Lower lobe of right lung (tissue), 2 donors: ENCODE measurements around the gene ZNF207. TPM values are rescaled to one million over a fixed set of nuclear protein-coding genes. Genes with fewer than 3 reads are reported as not detected.
A peak's percentile ranks its signal among the peaks of the same experiment; 100 is the strongest.
"Not testable (repeated sequence)": the region's sequence is repeated elsewhere in the genome, so short reads cannot be mapped to it uniquely, and the experiment has no call there.

Experiments
- ATAC-seq, 2 donors: fragments of 200-7000 bp; cut with Tn5 transposase; one replicate each; pipeline ENCODE4 v1.9.1; 2020 to 2022; ENCODE audit warnings: mild to moderate bottlenecking in 2 of 2, moderate library complexity in 2 of 2
- DNase-seq: peaks from one replicate; pipeline ENCODE4 v3.0.0-alpha.2; 2020
- H3K27ac ChIP-seq: fragments of 200-600 bp; one replicate; pipeline ENCODE4 v1.8.0; 2022
- H3K27me3 ChIP-seq: fragments of 200-600 bp; one replicate; pipeline ENCODE4 v1.8.0; 2022; ENCODE audit warnings: low read depth
- H3K36me3 ChIP-seq: fragments of 200-600 bp; one replicate; pipeline ENCODE4 v1.8.0; 2022; ENCODE audit warnings: mild to moderate bottlenecking
- H3K4me1 ChIP-seq: fragments of 200-600 bp; one replicate; pipeline ENCODE4 v1.8.0; 2022
- H3K4me3 ChIP-seq: fragments of 200-600 bp; one replicate; pipeline ENCODE4 v1.8.0; 2022; ENCODE audit warnings: mild to moderate bottlenecking
- H3K9me3 ChIP-seq: fragments of 200-600 bp; one replicate; pipeline ENCODE4 v1.8.0; 2022
- intact Hi-C: fragments of 100-400 bp; cut with DNase I; formaldehyde crosslinking; loops from one replicate; pipeline ENCODE4 v1.11.0; 2022
- total RNA-seq: library from RNA; stranded (reverse); fragmentation: NEBNext Ultra II Directional; extraction: Animal tissue kit (Norgen Biotek cat#: 25700); gene quantifications from one replicate; pipeline ENCODE4 v1.2.1, GENCODE V29; 2021
- TF ChIP-seq, protein P1 (sequence below): fragments of 200-600 bp; IDR thresholded peaks from one replicate; pipeline ENCODE4 v1.8.0; 2022; ENCODE audit warnings: antibody characterized with exemption, mild to moderate bottlenecking
- donor health status: DM: no; HTN: yes; CAD: no; lungs with severe emphysema.

Gene ZNF207
- total RNA-seq, 1 donor from 2014 or later = 146 TPM

DNA sequence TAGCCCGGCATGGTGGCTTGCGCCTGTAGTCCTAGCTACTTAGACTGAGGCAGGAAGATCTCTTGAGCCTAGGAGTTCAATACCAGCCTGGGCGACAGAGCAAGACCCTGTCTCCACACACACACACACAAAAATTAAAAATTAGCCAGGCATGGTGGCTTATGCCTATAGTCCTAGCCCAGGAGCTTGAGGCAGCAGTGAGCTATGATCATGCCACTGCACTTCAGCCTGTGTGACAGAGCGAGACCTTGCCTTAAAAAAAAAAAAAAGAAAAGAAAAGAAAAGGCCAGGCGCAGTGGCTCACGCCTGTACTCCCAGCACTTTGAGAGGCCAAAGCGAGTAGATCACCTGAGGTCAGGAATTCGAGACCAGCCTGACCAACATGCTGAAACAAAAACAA is 31.9 kb upstream of the ZNF207 start:
- Histone ChIP-seq H3K27ac (no peak overlapping the region), H3K9me3 (no peaks in the 10 kb centered on the region)
- intact Hi-C loops = loop anchor here (10.0 kb wide), 1 partner anchor 63 kb away; no protein-coding TSS in a partner anchor

GRCh38 chr17:32319548-32319905 is 30.4 kb upstream of the ZNF207 start:
- no peaks in the 10 kb centered on the region for H3K27me3 ChIP-seq
- H3K36me3 ChIP-seq = no peaks in the 10 kb centered on the region
- peak; percentile 84 for DNase-seq
- H3K27ac ChIP-seq = no peak overlapping the region
- peak; percentile 93 to 94 for ATAC-seq
- TF ChIP-seq, protein P1, sequence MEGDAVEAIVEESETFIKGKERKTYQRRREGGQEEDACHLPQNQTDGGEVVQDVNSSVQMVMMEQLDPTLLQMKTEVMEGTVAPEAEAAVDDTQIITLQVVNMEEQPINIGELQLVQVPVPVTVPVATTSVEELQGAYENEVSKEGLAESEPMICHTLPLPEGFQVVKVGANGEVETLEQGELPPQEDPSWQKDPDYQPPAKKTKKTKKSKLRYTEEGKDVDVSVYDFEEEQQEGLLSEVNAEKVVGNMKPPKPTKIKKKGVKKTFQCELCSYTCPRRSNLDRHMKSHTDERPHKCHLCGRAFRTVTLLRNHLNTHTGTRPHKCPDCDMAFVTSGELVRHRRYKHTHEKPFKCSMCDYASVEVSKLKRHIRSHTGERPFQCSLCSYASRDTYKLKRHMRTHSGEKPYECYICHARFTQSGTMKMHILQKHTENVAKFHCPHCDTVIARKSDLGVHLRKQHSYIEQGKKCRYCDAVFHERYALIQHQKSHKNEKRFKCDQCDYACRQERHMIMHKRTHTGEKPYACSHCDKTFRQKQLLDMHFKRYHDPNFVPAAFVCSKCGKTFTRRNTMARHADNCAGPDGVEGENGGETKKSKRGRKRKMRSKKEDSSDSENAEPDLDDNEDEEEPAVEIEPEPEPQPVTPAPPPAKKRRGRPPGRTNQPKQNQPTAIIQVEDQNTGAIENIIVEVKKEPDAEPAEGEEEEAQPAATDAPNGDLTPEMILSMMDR = peak; percentile 94
- H3K9me3 ChIP-seq = no peaks in the 10 kb centered on the region
- peaks cover 5% of the 10 kb centered on the region for H3K4me1 ChIP-seq
- intact Hi-C loops = loop anchor here (10.0 kb wide), 1 partner anchor 65 kb away; no protein-coding TSS in a partner anchor
- peak overlapping the region; percentile 38 for H3K4me3 ChIP-seq

More for the DNA sequence above, 31.9 kb upstream of the ZNF207 start:
- no peak for DNase-seq
- Histone ChIP-seq H3K4me3 (no peak overlapping the region), H3K36me3 (no peaks in the 10 kb centered on the region), H3K4me1 (no peaks in the 10 kb centered on the region), H3K27me3 (no peaks in the 10 kb centered on the region)
- no peak for ATAC-seq
- TF ChIP-seq, protein P1 = no peak

GRCh38 chr17:32320080-32320479 is 29.9 kb upstream of the ZNF207 start:
- H3K4me3 ChIP-seq, H3K9me3 ChIP-seq, H3K27ac ChIP-seq, H3K36me3 ChIP-seq, ATAC-seq, DNase-seq, intact Hi-C loops, H3K4me1 ChIP-seq, H3K27me3 ChIP-seq: not testable (repeated sequence)

DNA sequence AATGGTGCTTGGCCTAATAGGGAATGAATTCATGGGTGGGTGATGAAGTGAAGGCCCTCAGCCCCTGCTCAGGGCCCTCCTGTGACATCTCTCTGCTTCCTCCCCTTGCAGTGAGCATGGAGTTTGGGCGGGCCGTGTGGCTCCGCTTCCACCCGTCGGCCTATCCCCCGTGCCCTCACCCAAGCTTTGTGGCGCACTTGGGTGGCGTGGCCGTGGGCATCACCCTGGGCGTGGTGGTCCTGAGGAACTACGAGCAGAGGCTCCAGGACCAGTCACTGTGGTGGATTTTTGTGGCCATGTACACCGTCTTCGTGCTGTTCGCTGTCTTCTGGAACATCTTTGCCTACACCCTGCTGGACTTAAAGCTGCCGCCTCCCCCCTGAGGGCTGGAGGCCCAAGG is 29.1 kb upstream of the ZNF207 start:
- TF ChIP-seq, protein P1 = no peak

GRCh38 chr17:32323046-32323445 is 26.9 kb upstream of the ZNF207 start:
- no peak overlapping the region for H3K4me3 ChIP-seq
- H3K27me3 ChIP-seq = no peaks in the 10 kb centered on the region
- H3K27ac ChIP-seq = no peak overlapping the region
- H3K4me1 ChIP-seq = peaks cover 7% of the 10 kb centered on the region
- intact Hi-C loops = no loop called here
- H3K36me3 ChIP-seq = no peaks in the 10 kb centered on the region
- H3K9me3 ChIP-seq = no peaks in the 10 kb centered on the region
- DNase-seq (peak; percentile 67), ATAC-seq (peak; percentile 11 to 32)
- TF ChIP-seq, protein P1 = no peak

More for the DNA sequence above, 29.1 kb upstream of the ZNF207 start:
- H3K4me1 ChIP-seq = peaks cover 7% of the 10 kb centered on the region
- no peak for DNase-seq
- ATAC-seq = no peak
- H3K9me3 ChIP-seq = no peaks in the 10 kb centered on the region
- H3K27me3 ChIP-seq = no peaks in the 10 kb centered on the region
- intact Hi-C loops = no loop called here
- no peaks in the 10 kb centered on the region for H3K36me3 ChIP-seq
- no peak overlapping the region for H3K4me3 ChIP-seq
- no peak overlapping the region for H3K27ac ChIP-seq

- TF ChIP-seq, protein P1 = no peak
- ATAC-seq (peak; percentile 16 to 58), DNase-seq (no peak)
- Histone ChIP-seq H3K36me3 (no peaks in the 10 kb centered on the region), H3K9me3 (no peaks in the 10 kb centered on the region), H3K4me3 (peak overlapping the region; percentile 38), H3K27ac (no peak overlapping the region), H3K4me1 (peaks cover 7% of the 10 kb centered on the region), H3K27me3 (no peaks in the 10 kb centered on the region)
- intact Hi-C loops = no loop called here
Observed at GRCh38 chr17:32323811-32324491, 26.0 kb upstream of the ZNF207 start.
